Esophagus squamous epithelium (tissue), 5 donors: ENCODE measurements around the gene WNK2. TPM values are rescaled to one million over a fixed set of nuclear protein-coding genes. Genes with fewer than 3 reads are reported as not detected.
A peak's percentile ranks its signal among the peaks of the same experiment; 100 is the strongest.

Experiments used
- DNase-seq: peaks from one replicate; lab custom pipeline; 2025; lab: John Stamatoyannopoulos, UW
- H3K27ac ChIP-seq, 4 donors: fragments of 200-600 bp; sonication (generic); one replicate each; pipeline ENCODE4 v1.5.1; 2016 to 2019; ENCODE audit warnings: mild to moderate bottlenecking in 1 of 4
- H3K27me3 ChIP-seq, 4 donors: fragments of 200-600 bp; sonication (generic); 1 replicate in 3 of 4; 2 replicates in 1 of 4; pipeline versions ENCODE4 v1.5.1 to v1.6.0; 2017 to 2021; ENCODE audit warnings: antibody characterized with exemption in 1 of 4
- H3K36me3 ChIP-seq, 3 donors: fragments of 200-600 bp; sonication (generic); one replicate each; pipeline ENCODE4 v1.5.1; 2016 to 2019
- H3K4me1 ChIP-seq, 3 donors: fragments of 200-600 bp; sonication (generic); one replicate each; pipeline ENCODE4 v1.5.1; 2017 to 2019
- H3K4me3 ChIP-seq, 4 donors: fragments of 200-600 bp; sonication (generic); 1 replicate in 3 of 4; 2 replicates in 1 of 4; pipeline ENCODE4 v1.5.1; 2016 to 2019; ENCODE audit warnings: mild to moderate bottlenecking in 2 of 4, moderate library complexity in 1 of 4
- H3K9me3 ChIP-seq, 3 donors: fragments of 200-600 bp; sonication (generic); one replicate each; pipeline ENCODE4 v1.5.1; 2016 to 2019
- CTCF ChIP-seq, 6 experiments: fragments of 450-650 bp in 4 of 6; fragments of 200-600 bp in 2 of 6; sonication (generic) in 2 of 6; IDR thresholded peaks; one replicate each; pipeline ENCODE4 v1.5.1; 2016 to 2019; ENCODE audit warnings: antibody characterized with exemption in 6 of 6, mild to moderate bottlenecking in 4 of 6, moderate library complexity in 4 of 6
- POLR2A ChIP-seq, 4 donors: fragments of 450-650 bp; IDR thresholded peaks; one replicate each; pipeline ENCODE4 v1.6.1; 2017; ENCODE audit warnings: antibody characterized with exemption in 4 of 4, mild to moderate bottlenecking in 4 of 4, moderate library complexity in 3 of 4
- WGBS, 2 donors: methylation state at CpG; one replicate each; pipeline ENCODE4 v1.1.5; 2018; 5-methylcytosine and 5-hydroxymethylcytosine counted together
- intact Hi-C: fragments of 100-400 bp; cut with DNase I; formaldehyde crosslinking; loops from one replicate; pipeline ENCODE4 v1.15.0; 2022
- total RNA-seq, 4 donors: library from RNA; depleted of rRNA; stranded (reverse); fragments of >200 nt; gene quantifications; one replicate each; pipeline ENCODE4 v1.1.0, GENCODE V29; 2016
- donor health status: DM: yes; HTN: yes; CAD: no.

WNK2 gene
- total RNA-seq, 4 donors from 2014 or later: 0.40 to 8.8 (median 5.2) TPM

- Histone ChIP-seq H3K9me3 (no peaks in the 10 kb centered on the region), H3K4me3 (no peak overlapping the region), H3K36me3 (no peaks in the 10 kb centered on the region), H3K27ac (no peak overlapping the region), H3K4me1 (no peaks in the 10 kb centered on the region), H3K27me3 (no peaks in the 10 kb centered on the region)
- intact Hi-C loops: no loop called here
- no peak for TF ChIP-seq POLR2A (IDR thresholded peaks at IDR 0.05)
- TF ChIP-seq CTCF (IDR thresholded peaks at IDR 0.05): peak in 1 of 6 experiments; percentile 7
- WGBS, 2 donors: 96% methylated on average over 5 of the region's 10 CpGs; no CpG with 5 or more reads in 1 of the 2 donors
- no peak for DNase-seq
Measured at GRCh38 chr9:93261281-93261680, 77.3 kb downstream of the WNK2 start.

GRCh38 chr9:93261735-93262523 lies 78.0 kb downstream of the WNK2 start:
- no peak for DNase-seq
- no peaks in the 10 kb centered on the region for H3K4me1 ChIP-seq
- no peaks in the 10 kb centered on the region for H3K36me3 ChIP-seq
- TF ChIP-seq CTCF (IDR thresholded peaks at IDR 0.05) (no peak), POLR2A (IDR thresholded peaks at IDR 0.05) (no peak)
- 81 to 94% methylated on average over 5 to 6 of the region's 26 CpGs for WGBS, 2 donors
- no peak overlapping the region for H3K27ac ChIP-seq
- no peaks in the 10 kb centered on the region for H3K27me3 ChIP-seq
- H3K4me3 ChIP-seq: no peak overlapping the region
- intact Hi-C loops: no loop called here
- H3K9me3 ChIP-seq: no peaks in the 10 kb centered on the region

- no peak overlapping the region for H3K4me3 ChIP-seq
- no peak for TF ChIP-seq POLR2A (IDR thresholded peaks at IDR 0.05)
- no peak for TF ChIP-seq CTCF (IDR thresholded peaks at IDR 0.05)
Measured at GRCh38 chr9:93262537-93263310, 78.8 kb downstream of the WNK2 start.

GRCh38 chr9:93263334-93264229 lies 79.6 kb downstream of the WNK2 start:
- TF ChIP-seq POLR2A (IDR thresholded peaks at IDR 0.05) (no peak), CTCF (IDR thresholded peaks at IDR 0.05) (no peak)
- Histone ChIP-seq H3K27ac (no peak overlapping the region), H3K4me3 (no peak overlapping the region), H3K4me1 (peaks cover 2 to 11% (median 6%) of the 10 kb centered on the region in 3 donors), H3K36me3 (no peaks in the 10 kb centered on the region), H3K27me3 (peaks cover 0 to 3% (median 0%) of the 10 kb centered on the region in 4 donors), H3K9me3 (no peaks in the 10 kb centered on the region)
- no peak for DNase-seq
- WGBS, 2 donors: 81 to 96% methylated on average over 15 to 19 of the region's 41 CpGs
- intact Hi-C loops: no loop called here

More at GRCh38 chr9:93262537-93263310, 78.8 kb downstream of the WNK2 start:
- DNase-seq: no peak
- no peak overlapping the region for H3K27ac ChIP-seq
- intact Hi-C loops: no loop called here
- H3K27me3 ChIP-seq: no peaks in the 10 kb centered on the region
- peaks cover 0 to 2% (median 0%) of the 10 kb centered on the region in 3 donors for H3K4me1 ChIP-seq
- H3K9me3 ChIP-seq: no peaks in the 10 kb centered on the region
- H3K36me3 ChIP-seq: no peaks in the 10 kb centered on the region
- 71 to 82% methylated on average over 9 to 10 of the region's 19 CpGs for WGBS, 2 donors
